ENCODE data around the gene SPATA2. TPM values are rescaled to one million over a fixed set of nuclear protein-coding genes. Genes with fewer than 3 reads are reported as not detected.

The SPATA2 gene
- total RNA-seq, 1 experiment from 2014 or later = 6.6 TPM

GRCh38 chr20:49915380-49916145, at the start of gene SPATA2 (continued):
- no peak for TF ChIP-seq REST (IDR thresholded peaks at IDR 0.05; ENCODE audit: low read depth)
- no peak for TF ChIP-seq YY1 (IDR thresholded peaks at IDR 0.05; ENCODE audit: extremely low read depth, insufficient replicate concordance, low read depth, low read length)
- TF ChIP-seq SP1 (IDR thresholded peaks at IDR 0.05; ENCODE audit: low read depth) = peak; percentile 30; the same call in 1 of the 2 replicates
- peak; percentile 50 for TF ChIP-seq EGR1 (IDR thresholded peaks at IDR 0.05; ENCODE audit: low read depth)

- ChIA-PET RAD21 (ENCODE audit: low non-redundant PET in 1 of 2, low total read pairs in 2 of 2, uncharacterized antibody in 2 of 2, unreplicated experiment in 2 of 2) (no interaction called here), POLR2A (no interaction called here), CTCF (no interaction called here)
- H3K36me3 ChIP-seq (ENCODE audit: control insufficient read depth in 1 of 2, insufficient read depth in 2 of 2, low read length in 2 of 2) = no peaks in the 10 kb centered on the region; a peak in 1 of 4 replicates
- no peaks in the 10 kb centered on the region for H3K79me2 ChIP-seq (ENCODE audit: insufficient read depth, low read length)
- H3K4me3 ChIP-seq (replicated peaks in 1 of 2; ENCODE audit: low read depth in 1 of 2, low read length in 2 of 2) = no peak overlapping the region
- ATAC-seq (no peak), DNase-seq (ENCODE audit: low read depth, low spot score) (no peak)
- H3K4me2 ChIP-seq (ENCODE audit: low read length) = no peak overlapping the region
- no peak overlapping the region for H3K27ac ChIP-seq (ENCODE audit: low read depth, low read length)
- TF ChIP-seq POLR2AphosphoS5 (IDR thresholded peaks at IDR 0.05; ENCODE audit: low read depth, low read length) = no peak
- TF ChIP-seq POLR2A (IDR thresholded peaks at IDR 0.05; ENCODE audit: borderline replicate concordance, extremely low read depth, insufficient read depth, insufficient read length) = no peak
- no peak for TF ChIP-seq SP1 (IDR thresholded peaks at IDR 0.05; ENCODE audit: low read depth)
- TF ChIP-seq SRF (IDR thresholded peaks at IDR 0.05; ENCODE audit: low read depth) = no peak
- TF ChIP-seq ELF1 (IDR thresholded peaks at IDR 0.05; ENCODE audit: borderline replicate concordance, low read depth) = no peak
- TF ChIP-seq REST (IDR thresholded peaks at IDR 0.05; ENCODE audit: low read depth) = no peak
- TF ChIP-seq TCF7L2 (IDR thresholded peaks at IDR 0.05; ENCODE audit: borderline replicate concordance, extremely low read depth, insufficient read depth, insufficient read length) = no peak
- TF ChIP-seq ZFX (IDR thresholded peaks at IDR 0.05) = no peak
- TF ChIP-seq CBX3 (IDR thresholded peaks at IDR 0.05; ENCODE audit: low read depth) = no peak
- peaks cover 0 to 18% of the 10 kb centered on the region in 2 experiments; a peak in 2 of 4 replicates for H3K4me1 ChIP-seq (ENCODE audit: control insufficient read depth in 1 of 2, insufficient read depth in 2 of 2, low read length in 2 of 2)
- H3K9ac ChIP-seq (ENCODE audit: low read length) = no peak overlapping the region
- intact Hi-C loops (cut with micrococcal nuclease) = no loop called here
- H3K9me3 ChIP-seq (ENCODE audit: control insufficient read depth in 1 of 2, insufficient read depth in 1 of 2, low read depth in 1 of 2, low read length in 2 of 2) = no peaks in the 10 kb centered on the region
- no TSS peak for BruUV-seq (replicated peaks)
- H4K20me1 ChIP-seq (ENCODE audit: insufficient read depth) = no peaks in the 10 kb centered on the region
- H3K9me2 ChIP-seq (ENCODE audit: insufficient read depth) = no peaks in the 10 kb centered on the region
- H3K27me3 ChIP-seq (ENCODE audit: insufficient read depth, low read length) = no peaks in the 10 kb centered on the region
- H2AFZ ChIP-seq (ENCODE audit: low read depth, low read length, poor library complexity, severe bottlenecking) = no peak overlapping the region
These were observed 46.1 kb upstream of the SPATA2 start for GRCh38 chr20:49961413-49961812.
